GM12878 (cell line): ENCODE measurements around the gene XPOT. TPM values are rescaled to one million over a fixed set of nuclear protein-coding genes. Genes with fewer than 3 reads are reported as not detected.

Experiments
- ATAC-seq: fragments of 200-7000 bp; cut with Tn5 transposase; 3 replicates; pipeline ENCODE4 v1.9.1; 2020; ENCODE audit warnings: mild to moderate bottlenecking, moderate library complexity
- BruUV-seq: library from RNA; stranded (reverse); fragments of 400-500 nt; replicated peaks from 2 replicates; lab custom pipeline; 2021; lab: Mats Ljungman, UMichigan
- CTCF ChIA-PET: fragments of 300-600 bp; sonication (Branson Sonifier 250); formaldehyde crosslinking; extraction: SDS; loops from one replicate; lab custom pipeline; 2021; ENCODE audit warnings: inconsistent platforms; lab: Yijun Ruan, JAX
- POLR2A ChIA-PET: fragments of 350-600 bp; formaldehyde crosslinking; extraction: SDS; loops from one replicate; lab custom pipeline; 2021; ENCODE audit warnings: inconsistent platforms; lab: Charles Lee
- RAD21 ChIA-PET: fragments of 300-600 bp; sonication (Branson Sonifier 250); formaldehyde crosslinking; loops from one replicate; lab custom pipeline; 2023; ENCODE audit warnings: antibody characterized with exemption; ENCODE audit not compliant: unreplicated experiment; lab: Charles Lee
- SMC1A ChIA-PET: fragments of 300-600 bp; sonication (Branson Sonifier 250); formaldehyde crosslinking; loops from one replicate; lab custom pipeline; 2023; ENCODE audit not compliant: unreplicated experiment, uncharacterized antibody; lab: Charles Lee
- DNase-seq: peaks from one replicate; pipeline ENCODE4 v3.0.0-alpha.2; 2011; ENCODE audit warnings: low read depth, low spot score
- FAIRE-seq: peaks from 3 replicates; lab custom pipeline; 2011; peaks lifted over from hg19 to GRCh38; lab: Jason Lieb, UNC
- H2AFZ ChIP-seq: 2 replicates; pipeline ENCODE4 v1.6.0; 2011; ENCODE audit warnings: low read depth, low read length, control low read depth; ENCODE audit not compliant: control insufficient read depth
- H3K27ac ChIP-seq: 2 replicates; pipeline ENCODE4 v1.5.1; 2011; ENCODE audit warnings: control low read depth; ENCODE audit not compliant: control insufficient read depth, insufficient read depth
- H3K27me3 ChIP-seq, 2 experiments: replicated peaks in 1 of 2; 2 replicates each; pipeline versions ENCODE4 v1.6.0 to v1.6.1; 2011; ENCODE audit warnings: low read length in 1 of 2; ENCODE audit not compliant: control insufficient read depth in 2 of 2, insufficient read depth in 2 of 2
- H3K36me3 ChIP-seq, 2 experiments: 2 replicates each; pipeline ENCODE4 v1.5.1; 2011; ENCODE audit warnings: low read length in 1 of 2; ENCODE audit not compliant: control insufficient read depth in 2 of 2, insufficient read depth in 2 of 2
- H3K4me1 ChIP-seq: 2 replicates; pipeline ENCODE4 v1.6.1; 2011; ENCODE audit warnings: mild to moderate bottlenecking, low read length, moderate library complexity, mixed read lengths; ENCODE audit not compliant: control insufficient read depth, insufficient read depth
- H3K4me2 ChIP-seq: 2 replicates; pipeline ENCODE4 v1.6.0; 2011; ENCODE audit warnings: control low read depth; ENCODE audit not compliant: control insufficient read depth, insufficient read depth
- H3K4me3 ChIP-seq: fragments of 200-600 bp; sonication (generic); 2 replicates; pipeline ENCODE4 v1.5.1; 2016
- H3K79me2 ChIP-seq: 2 replicates; pipeline ENCODE4 v1.6.0; 2011; ENCODE audit warnings: low read length; ENCODE audit not compliant: control insufficient read depth, insufficient read depth
- H3K9ac ChIP-seq: 2 replicates; pipeline ENCODE4 v1.8.0; 2011; ENCODE audit warnings: low read length, control low read depth, mixed read lengths; ENCODE audit not compliant: control insufficient read depth, insufficient read depth
- H3K9me3 ChIP-seq: replicated peaks from 3 replicates; pipeline ENCODE4 v1.5.1; 2011; ENCODE audit warnings: mild to moderate bottlenecking, low read length; ENCODE audit not compliant: control insufficient read depth, insufficient read depth
- H4K20me1 ChIP-seq: 2 replicates; pipeline ENCODE4 v1.6.0; 2011; ENCODE audit not compliant: control insufficient read depth, insufficient read depth
- ATF7 ChIP-seq: fragments of 450-650 bp; IDR thresholded peaks from 2 replicates; pipeline ENCODE4 v1.6.1; 2016; ENCODE audit warnings: low read depth, mild to moderate bottlenecking
- CBFB ChIP-seq: IDR thresholded peaks from 2 replicates; pipeline ENCODE4 v1.6.1; 2016; ENCODE audit warnings: antibody characterized with exemption, low read depth
- CBX3 ChIP-seq: fragments of 200-600 bp; sonication (generic); IDR thresholded peaks from 2 replicates; pipeline ENCODE4 v1.6.1; 2016; ENCODE audit warnings: low read depth, borderline replicate concordance
- ELK1 ChIP-seq: IDR thresholded peaks from 2 replicates; pipeline ENCODE4 v1.6.1; 2012; ENCODE audit warnings: low read depth, low read length, improper control_type of control experiment
- ESRRA ChIP-seq: IDR thresholded peaks from 2 replicates; pipeline ENCODE4 v1.6.1; 2012; ENCODE audit warnings: mild to moderate bottlenecking, low read length, improper control_type of control experiment
- HDAC2 ChIP-seq: fragments of 200-600 bp; sonication (generic); IDR thresholded peaks from 2 replicates; pipeline ENCODE4 v1.6.1; 2017
- IRF5 ChIP-seq: fragments of 450-650 bp; IDR thresholded peaks from 2 replicates; pipeline ENCODE4 v1.6.1; 2017; ENCODE audit warnings: borderline replicate concordance
- KLF5 ChIP-seq: fragments of 450-650 bp; IDR thresholded peaks from 2 replicates; pipeline ENCODE4 v1.6.1; 2014; ENCODE audit warnings: mild to moderate bottlenecking; ENCODE audit not compliant: partially characterized antibody
- NFXL1 ChIP-seq: fragments of 450-650 bp; IDR thresholded peaks from 2 replicates; pipeline ENCODE4 v1.6.1; 2017; ENCODE audit warnings: antibody characterized with exemption, mild to moderate bottlenecking, borderline replicate concordance
- PAX5 ChIP-seq: IDR thresholded peaks from 2 replicates; pipeline ENCODE4 v1.6.1; 2011; ENCODE audit warnings: low read depth, low read length, borderline replicate concordance
- PAX8 ChIP-seq: fragments of 450-650 bp; IDR thresholded peaks from 2 replicates; pipeline ENCODE4 v1.6.1; 2017; ENCODE audit warnings: mild to moderate bottlenecking, moderate library complexity
- RELA ChIP-seq: fragments of 450-650 bp; IDR thresholded peaks from 2 replicates; pipeline ENCODE4 v1.8.0; 2014; ENCODE audit warnings: borderline replicate concordance; ENCODE audit not compliant: partially characterized antibody
- STAT1 ChIP-seq: fragments of 450-650 bp; conservative IDR thresholded peaks from 2 replicates; pipeline ENCODE4 v1.6.1; 2014; ENCODE audit warnings: antibody characterized with exemption, mild to moderate bottlenecking
- TBL1XR1 ChIP-seq: IDR thresholded peaks from 2 replicates; pipeline ENCODE4 v1.6.1; 2012; ENCODE audit warnings: low read depth, low read length, improper control_type of control experiment
- ZNF207 ChIP-seq: fragments of 450-650 bp; IDR thresholded peaks from 2 replicates; pipeline ENCODE4 v1.6.1; 2014; ENCODE audit warnings: antibody characterized with exemption, mild to moderate bottlenecking, borderline replicate concordance
- ZNF622 ChIP-seq: fragments of 450-650 bp; IDR thresholded peaks from 2 replicates; pipeline ENCODE4 v1.6.1; 2017; ENCODE audit warnings: mild to moderate bottlenecking, inconsistent platforms
- WGBS: methylation state at CpG from one replicate; pipeline ENCODE4 v1.1.6; 2016; ENCODE audit warnings: low lambda C conversion rate; ENCODE audit not compliant: insufficient replicate concordance, insufficient coverage; ENCODE audit errors: missing lambda C conversion rate; 5-methylcytosine and 5-hydroxymethylcytosine counted together
- in situ Hi-C: fragments of 300-500 bp; cut with MboI; formaldehyde crosslinking; loops from 9 replicates; pipeline ENCODE4 v1.14.3; 2018; ENCODE audit warnings: mixed read lengths
- intact Hi-C: fragments of 100-400 bp; cut with micrococcal nuclease; formaldehyde crosslinking; loops from one replicate; pipeline ENCODE4 v1.14.2; 2022; ENCODE audit not compliant: unreplicated experiment
- polyA plus RNA-seq, 11 experiments: library from polyadenylated mRNA; depleted of rRNA in 4 of 11; unstranded in 6 of 11; stranded (reverse) in 5 of 11; fragments of >200 nt; fragmentation: Nextera tagmentation in 4 of 11; fragmentation: Illumina TruSeq in 1 of 11; extraction: Ambion mirVana in 4 of 11; extraction: Trizol in 1 of 11; gene quantifications; 1 replicate in 1 of 11; 2 replicates in 10 of 11; pipeline versions ENCODE4 v1.2.1 to v1.2.3, GENCODE V29; 2011 to 2016; ENCODE audit warnings: inconsistent platforms in 2 of 11, missing spikeins in 2 of 11, low read depth in 1 of 11
- total RNA-seq, 4 experiments: library from RNA; depleted of rRNA in 3 of 4; stranded (reverse); fragments of >200 nt in 3 of 4; fragmentation: Illumina TruSeq in 1 of 4; extraction: Trizol in 1 of 4; gene quantifications; 2 replicates each; pipeline versions ENCODE4 v1.2.1 to v1.2.3, GENCODE V29; 2013 to 2021
- TF ChIP-seq, protein P1 (sequence below): fragments of 150-350 bp; IDR thresholded peaks from 2 replicates; pipeline ENCODE4 v1.6.1; 2014; ENCODE audit warnings: mild to moderate bottlenecking, low read depth, low read length

Gene XPOT
- total and polyA plus RNA-seq, 10 of the 15 experiments (the other 5 are each of a cell fraction or from before 2014, with no cell fraction given) = 11.9 to 66.3 (median 54.7) TPM

- BruUV-seq = no TSS peak
- SMC1A ChIA-PET = no interaction called here
- DNase-seq (no peak), FAIRE-seq (no peak), ATAC-seq (no peak)
- H3K36me3 ChIP-seq = peaks cover 2 to 11% of the 10 kb centered on the region in 2 experiments; a peak in 3 of 4 replicates
- no peak for TF ChIP-seq ELK1
- no peak for TF ChIP-seq PAX5
- no peak for TF ChIP-seq NFXL1
- TF ChIP-seq ATF7 = no peak
- no peak for TF ChIP-seq STAT1
- TF ChIP-seq, protein P1, sequence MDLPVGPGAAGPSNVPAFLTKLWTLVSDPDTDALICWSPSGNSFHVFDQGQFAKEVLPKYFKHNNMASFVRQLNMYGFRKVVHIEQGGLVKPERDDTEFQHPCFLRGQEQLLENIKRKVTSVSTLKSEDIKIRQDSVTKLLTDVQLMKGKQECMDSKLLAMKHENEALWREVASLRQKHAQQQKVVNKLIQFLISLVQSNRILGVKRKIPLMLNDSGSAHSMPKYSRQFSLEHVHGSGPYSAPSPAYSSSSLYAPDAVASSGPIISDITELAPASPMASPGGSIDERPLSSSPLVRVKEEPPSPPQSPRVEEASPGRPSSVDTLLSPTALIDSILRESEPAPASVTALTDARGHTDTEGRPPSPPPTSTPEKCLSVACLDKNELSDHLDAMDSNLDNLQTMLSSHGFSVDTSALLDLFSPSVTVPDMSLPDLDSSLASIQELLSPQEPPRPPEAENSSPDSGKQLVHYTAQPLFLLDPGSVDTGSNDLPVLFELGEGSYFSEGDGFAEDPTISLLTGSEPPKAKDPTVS = no peak
- TF ChIP-seq KLF5 = no peak
- TF ChIP-seq RELA = no peak
- no peak for TF ChIP-seq ZNF207
- no peak for TF ChIP-seq TBL1XR1
- TF ChIP-seq ZNF622 = no peak
- no peak for TF ChIP-seq ESRRA
- no peak for TF ChIP-seq IRF5
- no peak for TF ChIP-seq CBX3
- no peak for TF ChIP-seq HDAC2
- TF ChIP-seq CBFB = no peak
- no peak for TF ChIP-seq PAX8
- CTCF ChIA-PET = no interaction called here
- no peaks in the 10 kb centered on the region for H3K9me3 ChIP-seq
- H3K4me2 ChIP-seq = no peak overlapping the region
- H3K4me1 ChIP-seq = peaks cover 12% of the 10 kb centered on the region
- in situ Hi-C loops = no loop called here
- no peak overlapping the region for H3K4me3 ChIP-seq
- no peak overlapping the region for H3K27ac ChIP-seq
- intact Hi-C loops = no loop called here
- H3K9ac ChIP-seq = no peak overlapping the region
- no peaks in the 10 kb centered on the region for H4K20me1 ChIP-seq
- WGBS = 67% methylated on average over 2 of the region's 2 CpGs
- POLR2A ChIA-PET = no interaction called here
- RAD21 ChIA-PET = no interaction called here
- no peak overlapping the region for H2AFZ ChIP-seq
- H3K79me2 ChIP-seq = peaks cover 39% of the 10 kb centered on the region
- no peaks in the 10 kb centered on the region for H3K27me3 ChIP-seq
Measured at GRCh38 chr12:64461634-64462414, 57.6 kb downstream of the XPOT start.
